ENCODE measurements around the gene CDX1.

The CDX1 gene

DNA sequence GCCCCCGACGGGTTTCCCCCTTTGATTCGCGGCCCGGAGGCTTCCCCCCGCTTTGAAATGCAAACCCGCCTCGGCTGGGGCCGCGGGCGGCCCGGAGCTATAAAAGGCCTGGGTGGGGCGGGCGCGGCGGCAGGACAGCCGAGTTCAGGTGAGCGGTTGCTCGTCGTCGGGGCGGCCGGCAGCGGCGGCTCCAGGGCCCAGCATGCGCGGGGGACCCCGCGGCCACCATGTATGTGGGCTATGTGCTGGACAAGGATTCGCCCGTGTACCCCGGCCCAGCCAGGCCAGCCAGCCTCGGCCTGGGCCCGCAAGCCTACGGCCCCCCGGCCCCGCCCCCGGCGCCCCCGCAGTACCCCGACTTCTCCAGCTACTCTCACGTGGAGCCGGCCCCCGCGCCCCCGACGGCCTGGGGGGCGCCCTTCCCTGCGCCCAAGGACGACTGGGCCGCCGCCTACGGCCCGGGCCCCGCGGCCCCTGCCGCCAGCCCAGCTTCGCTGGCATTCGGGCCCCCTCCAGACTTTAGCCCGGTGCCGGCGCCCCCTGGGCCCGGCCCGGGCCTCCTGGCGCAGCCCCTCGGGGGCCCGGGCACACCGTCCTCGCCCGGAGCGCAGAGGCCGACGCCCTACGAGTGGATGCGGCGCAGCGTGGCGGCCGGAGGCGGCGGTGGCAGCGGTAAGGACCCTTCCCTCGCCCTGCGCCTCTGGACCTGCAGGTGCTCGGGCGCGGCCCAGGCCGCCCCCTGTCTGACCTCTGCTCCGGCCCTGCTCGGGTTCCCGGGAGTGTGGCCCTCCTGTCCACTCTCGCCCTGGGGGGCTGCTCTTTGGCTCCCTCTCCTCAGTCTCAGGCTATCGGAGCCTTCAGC, at the start of gene CDX1:
CDX1 (plus strand) TSS at position 129 of the 862 bp plus-strand sequence; CDS start at position 228, 99 bp downstream.
- no peak for DNase-seq

DNA sequence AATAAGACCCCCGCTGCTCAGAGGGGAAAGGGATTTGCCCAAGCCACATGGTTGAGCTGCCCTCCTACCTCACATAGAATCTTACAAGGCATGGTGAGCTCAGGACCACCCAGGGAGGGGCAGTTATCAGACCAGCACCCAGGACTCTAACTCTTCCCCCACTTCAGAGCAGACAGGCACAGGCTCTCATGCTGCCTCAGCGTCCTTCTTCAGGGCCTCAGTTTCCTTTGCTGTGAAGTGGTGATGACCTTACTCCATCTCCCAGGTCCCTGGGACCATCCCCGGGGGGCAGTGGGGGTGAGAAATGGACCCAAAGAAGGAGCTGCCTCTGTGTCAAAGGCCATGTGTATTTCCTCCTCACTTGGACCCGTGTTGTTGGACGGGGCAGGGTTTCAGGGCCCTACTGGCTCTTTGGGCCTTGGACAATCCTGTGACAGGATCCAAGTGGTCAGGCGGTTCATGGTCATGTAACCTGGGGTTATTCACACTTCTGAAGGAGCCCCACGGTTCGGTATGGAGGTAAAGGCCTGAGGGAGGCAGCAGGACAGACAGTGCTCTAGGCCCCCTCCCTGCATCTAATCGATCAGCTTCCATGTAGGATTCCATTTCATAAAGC, 48.5 kb upstream of the CDX1 start:
- DNase-seq: no peak

DNA sequence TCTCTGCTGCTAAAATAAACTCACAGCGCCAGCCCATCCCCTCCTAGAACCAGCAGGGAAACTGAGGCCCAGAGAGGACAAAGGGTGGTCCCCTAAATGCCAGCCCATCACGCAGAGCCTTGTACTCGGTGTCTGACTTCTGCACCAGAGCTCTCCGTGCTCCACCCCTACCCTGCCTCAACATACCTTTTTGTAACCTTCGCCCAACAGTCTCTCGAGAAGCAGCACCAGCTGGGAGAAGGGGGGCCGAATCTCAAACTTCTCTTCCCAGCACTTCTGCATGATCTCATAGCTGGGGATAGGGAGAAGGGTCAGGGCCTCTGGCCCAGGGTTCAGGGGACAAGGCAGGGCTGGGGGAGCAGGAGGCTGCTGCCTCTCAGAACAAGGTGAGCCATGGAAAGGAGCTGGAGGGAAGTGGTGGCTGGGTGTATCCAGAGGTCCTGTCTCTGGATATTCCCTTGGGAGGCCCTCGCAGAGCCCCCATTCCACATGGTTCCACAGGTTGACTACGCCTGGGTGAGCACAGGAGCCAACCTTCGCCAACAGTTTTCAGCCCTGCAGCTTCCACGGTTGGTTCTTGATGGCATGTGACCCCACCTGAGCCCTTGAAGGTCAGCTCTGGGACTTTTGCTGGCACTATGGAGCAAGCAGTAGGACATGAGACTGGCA, 47.9 kb upstream of the CDX1 start:
- no peak for DNase-seq

DNA sequence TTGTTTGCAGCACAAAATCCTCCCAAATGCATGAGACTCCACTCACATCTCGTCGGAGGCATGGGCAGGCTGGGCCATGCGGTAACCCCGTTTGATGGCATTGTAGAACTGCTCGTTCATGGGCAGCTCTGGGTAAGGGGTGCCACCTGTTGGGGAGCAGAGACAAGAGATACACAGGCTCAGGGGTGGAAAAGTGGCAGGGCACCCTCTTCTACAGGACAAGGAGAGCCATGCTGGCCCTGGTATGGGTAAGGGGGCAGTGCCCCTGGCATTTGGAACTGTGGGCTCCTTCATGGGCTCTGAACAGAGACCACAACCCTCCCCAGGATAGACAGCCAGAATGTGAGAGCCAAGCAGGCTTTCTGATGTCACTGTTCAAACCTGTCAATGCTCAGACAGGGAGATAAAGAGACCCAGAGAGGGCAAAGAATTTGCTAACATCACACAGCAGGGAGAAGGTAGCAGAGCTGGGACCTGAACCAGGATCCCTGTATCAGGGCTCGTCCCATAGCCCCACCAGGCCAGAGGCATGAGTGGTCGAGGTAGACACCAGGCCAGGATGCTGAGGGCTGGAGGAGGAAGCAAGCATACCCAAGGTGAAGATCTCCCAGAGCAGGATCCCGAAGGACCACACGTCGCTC, 47.0 kb upstream of the CDX1 start:
- no peak for DNase-seq

DNA sequence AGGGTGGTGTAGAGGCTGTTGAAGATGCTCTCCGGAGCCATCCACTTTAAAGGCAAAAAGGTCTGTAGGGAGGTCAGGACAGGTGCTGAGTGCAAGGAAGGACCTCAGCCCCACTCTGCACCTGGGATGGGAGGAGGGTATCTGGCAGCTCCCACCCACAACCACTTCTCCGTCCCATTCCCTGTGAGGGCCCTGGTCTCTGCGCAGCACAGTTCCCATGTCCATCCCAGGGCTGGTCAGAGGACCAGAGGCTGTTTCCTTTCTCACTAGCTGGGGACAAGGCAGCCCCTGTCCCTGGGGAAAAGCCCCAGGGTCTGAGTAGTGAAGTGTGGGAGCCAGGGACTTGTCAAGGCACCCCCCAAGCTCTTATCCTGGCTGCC, 46.5 kb upstream of the CDX1 start:
- no peak for DNase-seq

DNA sequence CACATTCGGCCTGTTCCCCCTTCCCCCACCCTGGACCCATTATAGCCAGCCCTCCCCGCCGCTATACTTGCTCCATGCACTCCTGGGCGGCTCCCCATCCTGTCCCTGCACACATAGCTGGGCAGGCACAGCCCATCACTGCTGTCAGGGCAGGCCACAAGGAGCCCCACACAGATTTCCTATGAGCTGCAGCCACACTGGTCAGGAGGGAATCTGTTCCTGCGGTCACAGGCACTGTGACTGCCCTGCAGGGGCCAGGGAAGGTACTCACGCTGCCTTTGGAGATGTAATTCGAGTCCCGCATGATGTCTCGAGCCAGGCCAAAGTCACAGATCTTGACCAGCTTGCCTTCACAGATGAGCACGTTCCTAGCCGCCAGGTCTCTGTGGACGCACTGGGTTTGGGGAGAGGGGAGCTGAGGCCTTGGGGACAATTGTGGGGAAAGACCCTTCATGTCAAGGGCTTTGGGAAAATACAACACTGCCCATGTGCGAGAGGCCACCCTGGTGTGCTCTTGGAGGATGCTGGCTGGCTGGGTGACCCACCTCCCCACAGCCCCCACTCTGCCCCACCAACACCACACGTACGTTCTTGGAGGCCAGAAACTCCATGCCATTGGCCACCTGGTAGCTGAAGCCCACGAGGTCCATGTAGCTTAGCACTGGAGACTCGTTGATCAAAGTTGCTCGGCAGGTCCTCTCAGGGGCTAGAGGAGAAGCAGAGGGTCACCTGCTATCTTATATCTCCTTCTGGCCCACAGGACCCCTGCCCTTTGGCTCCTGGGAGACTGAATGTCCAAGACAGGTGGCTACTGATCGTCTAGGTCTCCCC, 45.7 kb upstream of the CDX1 start:
- DNase-seq: no peak

DNA sequence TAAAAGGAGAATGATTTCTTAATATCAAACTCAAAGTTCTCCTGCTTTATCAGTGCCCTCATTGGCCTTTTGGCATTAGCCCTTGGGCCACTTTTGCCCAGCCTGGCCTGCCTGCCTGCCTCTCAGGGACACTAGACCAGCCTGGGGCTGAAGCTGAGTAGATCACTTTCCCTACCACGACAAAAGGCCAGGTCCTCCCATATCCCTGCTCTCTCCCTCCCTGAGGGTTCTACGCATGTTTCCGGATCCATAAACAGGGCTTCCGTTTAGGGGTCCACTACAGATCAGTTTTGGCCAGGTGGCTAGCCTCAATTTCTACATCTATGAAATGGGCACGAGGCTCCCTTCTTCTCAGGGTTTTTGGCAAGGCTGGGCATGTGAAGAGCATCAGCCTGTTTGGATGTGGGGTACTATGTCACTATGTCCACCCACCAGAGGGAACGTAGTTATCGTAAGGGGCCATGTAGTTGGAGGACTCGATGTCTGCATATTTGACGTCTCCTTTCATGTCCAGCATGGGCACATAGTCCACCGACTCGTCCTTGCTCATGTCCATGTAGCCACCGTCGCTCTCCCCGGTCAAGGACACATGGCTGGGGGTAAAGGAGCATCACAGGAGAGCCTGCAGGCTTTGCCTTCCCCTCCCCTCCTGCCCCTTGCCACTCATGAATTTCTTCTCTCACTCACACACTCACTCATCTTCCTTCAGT, 45.0 kb upstream of the CDX1 start:
- DNase-seq: no peak

DNA sequence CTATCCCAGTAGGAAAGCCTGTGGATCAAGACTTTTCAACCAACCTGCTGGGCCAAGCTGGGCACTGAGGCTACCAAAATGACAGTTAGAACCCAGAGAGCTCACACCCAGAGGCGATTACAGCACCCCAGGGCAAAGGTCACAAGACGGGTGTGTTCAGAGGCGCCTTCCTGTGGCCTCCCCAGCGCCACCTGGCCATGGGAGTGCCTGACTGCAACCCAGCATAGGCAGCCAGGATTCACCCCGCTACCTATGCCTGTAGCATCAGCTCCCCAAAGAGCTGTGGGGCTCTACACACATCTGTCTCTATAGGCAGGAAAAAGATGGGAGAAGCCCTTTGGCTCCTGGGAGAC, 44.4 kb upstream of the CDX1 start:
- no peak for DNase-seq

DNA sequence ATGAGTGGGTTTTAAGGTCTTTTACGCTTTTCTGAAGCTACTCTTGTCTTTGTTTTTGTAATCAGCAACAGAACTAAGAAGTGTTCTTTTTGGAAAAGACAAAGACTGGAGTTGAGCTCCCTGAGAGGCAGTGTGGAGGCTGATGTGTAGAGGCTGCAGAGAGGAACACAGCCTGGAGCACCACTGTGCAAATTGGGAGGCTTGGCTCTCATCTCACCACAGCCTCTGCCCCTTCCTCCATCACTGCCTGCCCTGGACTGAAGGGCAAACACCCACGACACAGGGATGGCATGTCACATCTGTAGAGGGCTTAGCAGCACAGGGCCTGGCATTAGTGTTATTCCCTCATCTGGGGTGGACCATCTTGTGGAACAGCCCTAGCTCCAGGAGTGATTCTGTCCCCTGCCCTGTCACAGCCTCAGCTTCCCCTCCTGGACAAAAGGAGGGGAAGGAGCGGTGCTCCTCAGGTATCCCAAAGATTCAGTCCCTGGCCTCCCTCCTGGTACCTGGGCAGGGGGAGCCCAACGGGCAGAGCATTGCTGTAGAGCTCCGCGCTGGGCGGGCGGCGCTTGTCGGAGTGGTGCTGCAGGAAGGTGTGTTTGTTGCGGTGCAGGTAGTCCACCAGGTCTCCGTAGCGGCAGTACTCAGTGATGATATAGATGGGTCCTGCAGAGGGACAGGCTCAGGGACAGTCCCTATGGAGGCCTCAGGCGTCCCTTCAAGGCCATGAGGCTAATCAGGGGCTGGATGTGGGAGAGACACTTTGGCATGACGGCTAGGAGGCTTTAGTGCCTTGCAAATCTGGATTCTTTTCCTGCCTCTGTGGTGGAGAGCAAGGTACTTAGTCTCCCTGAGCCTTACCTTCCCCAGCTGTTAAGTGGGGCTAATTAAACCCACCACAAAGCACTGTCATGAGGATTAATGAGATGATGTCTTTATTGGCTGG, 43.8 kb upstream of the CDX1 start:
- DNase-seq: no peak

DNA sequence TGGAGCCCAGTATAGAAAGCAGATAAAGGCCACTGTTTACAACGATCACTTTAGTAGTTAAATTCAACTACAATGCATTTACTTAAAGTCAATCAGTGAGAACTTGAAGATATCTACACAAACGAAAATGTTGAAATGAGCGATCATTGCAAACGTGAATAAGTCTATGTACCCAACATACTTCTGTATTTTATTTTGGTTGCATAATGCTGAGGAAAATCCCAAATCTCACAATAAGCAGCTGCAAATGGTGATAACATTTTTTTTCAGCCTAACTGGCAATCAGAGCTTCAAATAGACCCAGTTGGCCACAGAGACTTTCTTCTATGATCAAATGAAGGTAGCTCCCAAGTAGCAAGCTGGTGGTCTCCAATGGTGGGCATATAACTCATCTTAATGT, 43.0 kb upstream of the CDX1 start:
- no peak for DNase-seq

DNA sequence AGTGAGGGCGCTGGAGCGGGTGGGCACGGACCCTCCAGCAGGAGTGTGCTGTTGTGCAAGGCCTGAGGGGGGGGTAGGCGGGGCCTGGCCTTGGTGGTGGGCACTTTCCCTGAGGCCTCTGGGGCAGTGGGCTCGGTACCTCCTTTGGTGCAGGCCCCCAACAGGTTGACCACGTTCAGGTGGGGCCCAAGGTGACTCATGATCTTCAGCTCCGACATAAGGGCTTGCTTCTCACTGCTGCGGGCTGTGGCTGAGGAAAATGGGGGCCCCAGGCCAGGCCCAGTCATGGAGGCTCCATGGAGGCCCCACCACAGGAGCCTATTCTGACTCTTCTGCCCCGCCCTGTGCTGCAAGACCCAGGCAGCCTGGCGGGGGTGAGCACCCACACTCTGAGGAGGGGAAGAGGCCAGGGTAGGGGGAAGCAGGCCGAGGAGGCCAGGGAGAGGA, 42.4 kb upstream of the CDX1 start:
- no peak for DNase-seq

DNA sequence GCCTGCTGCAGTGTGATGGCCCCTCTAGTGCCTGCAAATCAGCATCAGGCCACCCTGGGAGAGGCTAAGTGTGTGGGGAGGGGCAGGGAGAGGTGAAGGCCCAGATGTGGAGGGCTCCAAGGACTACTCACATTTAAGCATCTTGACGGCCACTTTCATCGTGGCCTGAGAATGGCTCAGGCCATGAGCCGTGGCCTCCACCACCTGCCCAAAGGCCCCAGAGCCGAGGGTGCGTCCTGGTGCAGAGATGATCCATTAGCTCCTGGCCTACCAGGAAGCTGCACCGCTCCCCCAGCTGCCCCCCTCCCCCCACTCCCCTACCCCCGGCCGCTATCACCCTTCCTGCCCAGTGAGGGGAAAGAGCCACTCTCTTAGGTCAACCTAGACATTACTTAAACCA, 42.0 kb upstream of the CDX1 start:
- DNase-seq: no peak

DNA sequence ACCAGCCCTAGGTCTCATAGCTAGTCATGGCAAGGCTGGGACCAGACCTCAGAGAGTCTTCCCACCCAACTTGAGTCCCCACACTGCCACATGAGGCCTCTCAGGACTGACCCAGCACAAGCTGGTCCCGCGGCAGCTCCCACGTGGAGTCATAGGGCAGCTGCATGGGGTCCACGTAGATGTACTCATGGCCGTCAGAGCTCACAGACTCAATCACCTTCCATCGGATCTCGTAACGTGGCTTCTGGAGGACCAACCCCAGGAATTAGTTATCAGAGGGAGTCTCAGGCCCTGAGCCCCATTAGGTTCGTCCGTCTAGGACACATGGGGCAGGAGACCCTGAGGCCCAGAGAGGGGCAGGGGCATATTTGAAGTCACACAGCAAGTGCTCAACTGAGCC, 41.2 kb upstream of the CDX1 start:
- DNase-seq: no peak

DNA sequence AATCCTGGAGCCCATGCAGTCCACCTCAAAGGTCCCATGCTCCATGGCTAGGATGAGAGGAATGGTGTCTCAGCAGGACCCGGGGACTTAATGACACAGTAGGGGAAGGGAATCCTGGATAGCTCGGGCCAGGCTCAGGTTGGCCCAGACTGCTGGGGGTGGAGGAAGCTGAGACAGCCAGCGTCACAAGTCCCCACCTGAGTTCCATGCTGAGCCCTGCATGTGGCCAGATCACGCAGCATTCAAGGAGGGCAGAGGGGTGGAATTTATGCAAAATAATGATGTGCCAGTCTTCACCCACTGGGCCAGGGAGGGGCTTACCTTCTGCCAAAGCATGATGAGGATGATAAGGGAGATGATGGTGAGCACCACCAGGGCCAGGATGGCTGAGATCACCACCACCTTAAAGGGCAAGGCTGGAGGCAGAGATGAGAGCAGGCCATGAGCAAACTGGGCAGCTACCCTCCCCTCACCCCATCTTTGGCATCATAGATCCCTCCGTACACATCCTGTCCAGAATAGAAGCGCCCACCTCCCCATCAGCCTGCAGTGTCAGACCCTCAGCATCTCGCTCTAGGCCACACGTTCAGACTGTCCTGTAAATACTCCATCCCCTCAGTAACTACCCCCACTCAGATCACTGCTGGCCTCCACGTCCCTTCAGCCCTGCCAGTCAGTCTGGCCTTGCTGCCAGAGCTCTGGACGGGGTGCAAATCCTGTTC, 40.2 kb upstream of the CDX1 start:
- DNase-seq: no peak

DNA sequence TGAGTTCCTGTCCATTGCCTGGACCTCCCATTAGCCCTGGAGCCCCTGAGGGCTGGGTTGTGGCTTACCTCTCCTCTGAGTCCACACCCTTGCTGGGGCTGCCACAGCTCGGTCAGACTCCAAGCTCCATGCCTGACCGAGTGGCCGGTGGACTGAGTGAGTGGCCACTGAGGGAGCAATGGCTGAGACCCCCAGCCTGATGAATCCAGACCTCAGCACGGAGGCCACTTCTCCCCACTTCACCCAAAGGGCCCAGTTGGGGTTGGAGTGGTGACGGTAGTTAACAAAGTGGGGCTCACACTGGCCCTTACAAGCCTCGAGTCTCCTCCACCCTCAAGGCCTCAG, 39.7 kb upstream of the CDX1 start:
- no peak for DNase-seq

DNA sequence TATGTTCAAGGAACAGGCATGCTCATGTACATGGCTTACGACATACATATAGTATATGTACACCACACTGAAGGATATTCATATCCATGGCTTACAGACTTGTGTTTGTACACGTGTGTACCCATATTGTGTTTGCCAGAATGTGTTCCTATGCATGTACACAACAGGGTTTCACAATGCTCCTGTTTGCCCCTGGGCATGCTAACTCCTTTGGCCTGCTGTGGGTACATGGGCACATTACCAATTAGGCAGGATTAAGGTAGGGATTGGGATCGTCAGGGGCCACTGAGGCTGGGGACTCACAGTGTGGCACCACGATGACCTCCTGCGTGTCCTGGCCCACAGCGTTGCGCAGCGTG, 37.1 kb upstream of the CDX1 start:
- DNase-seq: no peak

DNA sequence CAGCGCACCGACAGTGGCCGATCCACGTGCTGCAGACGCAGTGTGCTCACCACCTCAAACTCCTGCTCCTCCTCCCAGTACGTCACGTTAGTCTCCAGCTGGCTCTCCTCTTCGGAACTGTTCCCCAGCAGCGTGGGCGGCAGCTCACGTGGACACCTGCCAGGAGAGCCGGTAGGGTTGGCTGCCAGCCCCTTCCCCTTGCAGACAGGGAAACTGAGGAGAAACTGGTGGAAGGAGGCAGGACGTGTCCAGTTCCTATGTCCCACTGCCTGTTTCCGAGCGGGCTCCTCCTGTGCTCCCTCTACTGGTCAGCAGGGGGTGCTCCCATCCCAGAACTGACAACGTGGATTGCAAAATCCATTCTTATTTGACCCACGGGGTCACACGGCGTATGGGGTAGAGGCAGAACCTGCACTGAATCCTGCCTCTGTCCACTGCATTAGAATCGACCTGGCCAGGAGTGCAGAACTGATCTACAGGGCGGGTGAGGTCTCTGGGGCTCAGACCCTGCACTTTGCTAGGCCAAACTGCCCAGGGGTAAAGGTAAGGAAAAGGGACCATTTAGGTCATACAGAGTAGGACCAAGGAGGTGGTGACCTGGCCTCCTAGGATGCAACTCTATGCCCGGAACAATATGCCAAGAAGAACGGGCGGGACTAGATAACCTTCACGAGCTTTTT, 36.6 kb upstream of the CDX1 start:
- peak; percentile 15 for DNase-seq

DNA sequence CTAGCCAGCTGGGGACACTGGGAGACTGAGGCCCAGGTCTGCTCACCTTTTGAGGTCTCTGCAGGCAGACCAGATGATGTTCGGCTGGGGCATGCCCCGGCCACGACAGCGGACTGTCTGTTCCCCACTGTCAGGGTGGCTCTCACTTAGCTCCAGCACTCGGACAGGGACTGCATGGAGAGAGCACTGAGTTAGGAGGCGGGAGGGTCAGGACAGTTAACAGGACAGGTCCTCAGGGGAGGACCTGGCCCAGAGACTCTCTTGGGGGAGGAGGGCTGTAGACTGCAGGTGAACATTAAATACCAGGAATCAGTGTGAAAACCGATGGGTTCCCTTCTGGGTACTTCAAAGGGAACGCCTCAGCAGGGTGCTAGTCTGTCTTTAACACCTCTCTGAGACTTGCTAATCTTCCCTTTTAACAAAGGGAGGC, 36.1 kb upstream of the CDX1 start:
- no peak for DNase-seq

DNA sequence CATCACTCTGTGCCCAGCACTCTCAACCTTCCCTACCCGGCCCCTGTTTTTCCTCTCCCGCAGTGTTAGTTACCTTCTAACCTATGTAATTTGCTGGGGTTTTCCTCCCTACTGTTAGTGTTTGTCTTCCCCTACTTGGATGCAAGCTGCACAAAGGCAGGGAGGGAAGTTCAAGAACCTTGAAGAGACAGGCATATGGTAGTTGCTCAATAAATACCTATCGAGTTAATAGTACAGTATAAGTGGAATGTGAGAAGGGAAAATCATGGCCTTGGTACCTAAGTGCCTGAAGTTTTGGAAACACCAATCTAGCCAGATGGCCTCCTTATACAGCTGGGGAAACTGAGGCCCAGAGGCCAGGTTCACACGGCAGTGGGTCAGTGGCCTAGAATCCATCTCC, 35.1 kb upstream of the CDX1 start:
- DNase-seq: no peak

Data from NCI-H345 (cell line).